ENCODE data around the gene CRADD.

Gene CRADD

DNA sequence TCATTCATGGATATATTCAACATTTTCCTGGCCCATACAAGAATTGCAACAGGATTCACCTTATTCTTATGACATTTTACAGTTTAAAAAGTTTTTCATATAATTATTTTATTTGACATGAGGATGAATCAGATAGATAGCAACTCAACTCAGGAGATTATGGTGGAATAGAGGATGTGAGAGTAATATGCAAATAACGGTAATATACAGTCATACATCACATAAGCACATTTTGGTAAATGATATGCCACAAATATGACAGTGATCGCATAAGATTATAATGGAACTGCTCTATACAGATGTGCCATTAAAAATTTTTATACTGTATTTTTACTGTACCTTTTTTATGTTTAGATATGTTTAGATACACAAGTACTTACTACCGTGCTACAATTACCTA is 24.1 kb upstream of the CRADD start:
- no peak for DNase-seq (ENCODE audit: low read depth in 1 of 2, low spot score in 1 of 2)
- Histone ChIP-seq H3K27me3 (ENCODE audit: insufficient read depth, poor library complexity, severe bottlenecking) (no peaks in the 10 kb centered on the region), H3K27ac (replicated peaks) (no peak overlapping the region), H3K4me3 (replicated peaks; ENCODE audit: insufficient read depth, low read length) (no peak overlapping the region)
- TF ChIP-seq POLR2AphosphoS5 (IDR thresholded peaks at IDR 0.05; ENCODE audit: low read depth) (no peak), GABPA (IDR thresholded peaks at IDR 0.05; ENCODE audit: low read depth) (no peak), CTCF (IDR thresholded peaks at IDR 0.05; ENCODE audit: insufficient read depth, low read length) (no peak), REST (IDR thresholded peaks at IDR 0.05; ENCODE audit: insufficient replicate concordance, low read depth) (no peak), SPI1 (IDR thresholded peaks at IDR 0.05; ENCODE audit: borderline replicate concordance, low read depth) (no peak)

DNA sequence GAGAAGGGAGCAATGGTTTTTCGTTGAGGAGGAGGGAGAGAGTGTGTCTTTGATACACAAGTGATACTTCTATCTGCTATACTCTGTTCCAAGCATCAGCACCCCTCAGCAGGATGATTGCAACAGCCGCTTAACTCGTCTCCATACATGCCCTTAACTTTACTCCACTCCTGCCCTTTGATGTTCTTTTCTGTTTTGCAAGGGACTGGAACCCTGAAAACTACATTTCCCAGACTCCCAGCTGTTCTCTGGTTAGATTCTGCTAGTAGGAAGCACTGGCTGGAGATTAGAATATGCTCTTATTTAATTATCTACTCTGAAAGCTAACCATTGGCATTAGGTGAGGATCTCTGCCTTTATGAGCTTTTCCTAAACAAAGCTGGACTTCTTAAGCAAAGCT is 23.5 kb upstream of the CRADD start:
- H3K4me3 ChIP-seq (replicated peaks; ENCODE audit: insufficient read depth, low read length), result no peak overlapping the region
- H3K27ac ChIP-seq (replicated peaks), result no peak overlapping the region
- H3K27me3 ChIP-seq (ENCODE audit: insufficient read depth, poor library complexity, severe bottlenecking), result no peaks in the 10 kb centered on the region
- DNase-seq (ENCODE audit: low read depth in 1 of 2, low spot score in 1 of 2), result no peak
- no peak for TF ChIP-seq REST (IDR thresholded peaks at IDR 0.05; ENCODE audit: insufficient replicate concordance, low read depth)
- TF ChIP-seq GABPA (IDR thresholded peaks at IDR 0.05; ENCODE audit: low read depth), result no peak
- no peak for TF ChIP-seq CTCF (IDR thresholded peaks at IDR 0.05; ENCODE audit: insufficient read depth, low read length)
- TF ChIP-seq POLR2AphosphoS5 (IDR thresholded peaks at IDR 0.05; ENCODE audit: low read depth), result no peak
- no peak for TF ChIP-seq SPI1 (IDR thresholded peaks at IDR 0.05; ENCODE audit: borderline replicate concordance, low read depth)

DNA sequence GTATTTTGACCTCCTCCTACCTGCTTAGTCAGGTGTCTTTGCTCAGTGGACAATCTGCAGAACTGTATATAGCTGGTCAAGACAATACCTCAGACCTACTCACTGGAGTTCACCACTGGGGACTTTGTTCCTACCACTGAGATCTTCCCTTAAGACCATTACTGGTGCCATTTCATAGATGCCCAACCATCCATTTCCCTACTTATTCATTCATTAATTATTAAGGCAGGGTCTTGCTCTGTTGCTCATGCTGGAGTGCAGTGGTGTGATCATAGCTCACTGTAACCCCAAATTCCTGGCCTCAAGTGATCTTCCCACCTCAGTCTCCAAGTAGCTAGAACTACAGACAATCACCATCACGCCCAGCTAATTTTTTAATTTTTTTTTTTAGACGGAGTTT is 22.8 kb upstream of the CRADD start:
- Histone ChIP-seq H3K27ac (replicated peaks) (no peak overlapping the region), H3K27me3 (ENCODE audit: insufficient read depth, poor library complexity, severe bottlenecking) (no peaks in the 10 kb centered on the region), H3K4me3 (replicated peaks; ENCODE audit: insufficient read depth, low read length) (no peak overlapping the region)
- TF ChIP-seq SPI1 (IDR thresholded peaks at IDR 0.05; ENCODE audit: borderline replicate concordance, low read depth) (no peak), POLR2AphosphoS5 (IDR thresholded peaks at IDR 0.05; ENCODE audit: low read depth) (no peak), CTCF (IDR thresholded peaks at IDR 0.05; ENCODE audit: insufficient read depth, low read length) (no peak), REST (IDR thresholded peaks at IDR 0.05; ENCODE audit: insufficient replicate concordance, low read depth) (no peak), GABPA (IDR thresholded peaks at IDR 0.05; ENCODE audit: low read depth) (no peak)
- no peak for DNase-seq (ENCODE audit: low read depth in 1 of 2, low spot score in 1 of 2)
